ENCODE data around the gene HBG1.

HBG1 gene

DNA sequence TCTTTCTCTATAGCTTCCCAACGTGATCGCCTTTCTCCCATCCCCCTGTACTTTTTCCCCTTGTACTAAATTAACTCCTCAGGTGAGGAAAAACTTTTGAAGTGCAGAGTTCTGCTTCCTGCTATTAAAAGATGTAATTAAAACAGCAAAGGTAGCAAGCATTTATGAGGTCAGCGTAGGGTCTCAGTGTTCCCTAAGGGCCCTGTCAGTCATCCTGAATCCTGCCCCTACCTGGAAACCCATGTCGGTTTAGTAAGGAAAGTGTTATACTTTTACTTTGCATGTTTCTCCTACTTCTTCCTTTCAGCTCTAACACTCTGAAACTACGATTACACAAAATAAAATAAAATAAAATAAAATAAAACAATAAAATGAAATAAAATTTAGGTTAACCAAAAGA, 21.5 kb downstream of the HBG1 start:
- no peak overlapping the region for H2BK5ac ChIP-seq (ENCODE audit: low read length)
- H2BK120ac ChIP-seq (ENCODE audit: low read depth, low read length), result no peak overlapping the region
- H3K36me3 ChIP-seq (replicated peaks in 1 of 2; ENCODE audit: control insufficient read depth in 2 of 2, insufficient read depth in 2 of 2, low read length in 2 of 2), result no peaks in the 10 kb centered on the region
- no peaks in the 10 kb centered on the region for H3K79me1 ChIP-seq (ENCODE audit: low read depth, low read length)
- H3K4ac ChIP-seq (ENCODE audit: low read length), result no peak overlapping the region
- H3K9ac ChIP-seq (ENCODE audit: low read depth, low read length, poor library complexity), result no peak overlapping the region
- no peak overlapping the region for H3K4me2 ChIP-seq (ENCODE audit: insufficient read depth, low read length, poor library complexity, severe bottlenecking)
- no peak overlapping the region for H2AK5ac ChIP-seq (ENCODE audit: low read depth, low read length)
- peaks cover 0 to 3% of the 10 kb centered on the region in 2 donors for H3K4me1 ChIP-seq (ENCODE audit: control insufficient read depth in 2 of 2, insufficient read depth in 1 of 2, low read depth in 1 of 2, low read length in 2 of 2)
- no peak overlapping the region for H3K14ac ChIP-seq (ENCODE audit: low read length)
- no peak overlapping the region for H3K27ac ChIP-seq (replicated peaks; ENCODE audit: low read length)
- no peaks in the 10 kb centered on the region for H3K9me3 ChIP-seq (replicated peaks in 1 of 2; ENCODE audit: control insufficient read depth in 2 of 2, insufficient read depth in 1 of 2, low read depth in 1 of 2, low read length in 2 of 2)
- H2BK12ac ChIP-seq (ENCODE audit: low read length), result no peak overlapping the region
- H2AFZ ChIP-seq (ENCODE audit: low read length), result no peak overlapping the region
- H4K91ac ChIP-seq (ENCODE audit: low read depth, low read length, poor library complexity), result no peak overlapping the region
- no peak overlapping the region for H3K18ac ChIP-seq (ENCODE audit: low read length)
- H3K27me3 ChIP-seq (ENCODE audit: control insufficient read depth in 3 of 3, insufficient read depth in 3 of 3, low read depth in 1 of 3, low read length in 3 of 3), result no peaks in the 10 kb centered on the region
- WGBS, 2 donors (ENCODE audit: extremely low coverage in 2 of 2, insufficient read length in 2 of 2, insufficient replicate concordance in 1 of 2), result 100% methylated on average over 2 of the region's 5 CpGs; no CpG with 5 or more reads in 1 of the 2 donors
- no peak overlapping the region for H4K8ac ChIP-seq (ENCODE audit: low read depth, low read length)
- H3K4me3 ChIP-seq (ENCODE audit: low read length in 2 of 2), result no peak overlapping the region
- no peak for DNase-seq (ENCODE audit: low spot score)
- H2BK15ac ChIP-seq (ENCODE audit: low read length), result no peak overlapping the region
- no peak overlapping the region for H3K23ac ChIP-seq (ENCODE audit: low read depth, low read length, poor library complexity)

DNA sequence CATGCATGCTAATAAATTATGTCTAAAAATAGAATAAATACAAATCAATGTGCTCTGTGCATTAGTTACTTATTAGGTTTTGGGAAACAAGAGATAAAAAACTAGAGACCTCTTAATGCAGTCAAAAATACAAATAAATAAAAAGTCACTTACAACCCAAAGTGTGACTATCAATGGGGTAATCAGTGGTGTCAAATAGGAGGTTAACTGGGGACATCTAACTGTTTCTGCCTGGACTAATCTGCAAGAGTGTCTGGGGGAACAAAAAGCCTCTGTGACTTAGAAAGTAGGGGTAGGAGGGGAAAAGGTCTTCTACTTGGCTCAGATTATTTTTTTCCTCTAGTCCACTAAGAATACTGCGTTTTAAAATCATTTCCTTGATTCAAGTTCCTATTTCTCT, 22.0 kb downstream of the HBG1 start:
- no peak for DNase-seq (ENCODE audit: low spot score)
- Histone ChIP-seq H2BK15ac (ENCODE audit: low read length) (no peak overlapping the region), H3K14ac (ENCODE audit: low read length) (no peak overlapping the region), H2BK5ac (ENCODE audit: low read length) (no peak overlapping the region), H4K91ac (ENCODE audit: low read depth, low read length, poor library complexity) (no peak overlapping the region), H3K18ac (ENCODE audit: low read length) (no peak overlapping the region), H3K4me3 (ENCODE audit: low read length in 2 of 2) (no peak overlapping the region), H2BK12ac (ENCODE audit: low read length) (no peak overlapping the region), H3K4ac (ENCODE audit: low read length) (no peak overlapping the region), H3K23ac (ENCODE audit: low read depth, low read length, poor library complexity) (no peak overlapping the region), H3K27ac (replicated peaks; ENCODE audit: low read length) (no peak overlapping the region), H3K4me1 (ENCODE audit: control insufficient read depth in 2 of 2, insufficient read depth in 1 of 2, low read depth in 1 of 2, low read length in 2 of 2) (peaks cover 0 to 3% of the 10 kb centered on the region in 2 donors), H2BK120ac (ENCODE audit: low read depth, low read length) (no peak overlapping the region), H3K9ac (ENCODE audit: low read depth, low read length, poor library complexity) (no peak overlapping the region), H3K79me1 (ENCODE audit: low read depth, low read length) (no peaks in the 10 kb centered on the region), H3K4me2 (ENCODE audit: insufficient read depth, low read length, poor library complexity, severe bottlenecking) (no peak overlapping the region), H3K36me3 (replicated peaks in 1 of 2; ENCODE audit: control insufficient read depth in 2 of 2, insufficient read depth in 2 of 2, low read length in 2 of 2) (no peaks in the 10 kb centered on the region), H4K8ac (ENCODE audit: low read depth, low read length) (no peak overlapping the region), H3K9me3 (replicated peaks in 1 of 2; ENCODE audit: control insufficient read depth in 2 of 2, insufficient read depth in 1 of 2, low read depth in 1 of 2, low read length in 2 of 2) (no peaks in the 10 kb centered on the region), H2AK5ac (ENCODE audit: low read depth, low read length) (no peak overlapping the region), H2AFZ (ENCODE audit: low read length) (no peak overlapping the region), H3K27me3 (ENCODE audit: control insufficient read depth in 3 of 3, insufficient read depth in 3 of 3, low read depth in 1 of 3, low read length in 3 of 3) (no peaks in the 10 kb centered on the region)
- WGBS, 2 donors (ENCODE audit: extremely low coverage in 2 of 2, insufficient read length in 2 of 2, insufficient replicate concordance in 1 of 2), result no CpG with 5 or more reads among the region's 1 CpG

GRCh38 chr11:5226732-5227310, 22.8 kb downstream of the HBG1 start, which contains the start of gene HBB:
Gene HBB, minus strand, starts transcription at chr11:5227071. Its CDS starts 50 bp downstream, at chr11:5227021.
- DNase-seq (ENCODE audit: low spot score), result no peak
- Histone ChIP-seq H2BK15ac (ENCODE audit: low read length) (no peak within 1 kb of the TSS), H4K91ac (ENCODE audit: low read depth, low read length, poor library complexity) (no peak within 1 kb of the TSS), H3K4me3 (ENCODE audit: low read length in 2 of 2) (peak within 1 kb of the TSS in 1 of 2 donors; percentile 5), H3K14ac (ENCODE audit: low read length) (no peak within 1 kb of the TSS), H2BK5ac (ENCODE audit: low read length) (no peak within 1 kb of the TSS), H3K9me3 (replicated peaks in 1 of 2; ENCODE audit: control insufficient read depth in 2 of 2, insufficient read depth in 1 of 2, low read depth in 1 of 2, low read length in 2 of 2) (no peaks in the 10 kb centered on the region), H3K4ac (ENCODE audit: low read length) (no peak within 1 kb of the TSS), H3K4me1 (ENCODE audit: control insufficient read depth in 2 of 2, insufficient read depth in 1 of 2, low read depth in 1 of 2, low read length in 2 of 2) (peaks cover 0 to 3% of the 10 kb centered on the region in 2 donors), H2AK5ac (ENCODE audit: low read depth, low read length) (no peak within 1 kb of the TSS), H3K18ac (ENCODE audit: low read length) (no peak within 1 kb of the TSS), H3K27ac (replicated peaks; ENCODE audit: low read length) (no peak within 1 kb of the TSS), H4K8ac (ENCODE audit: low read depth, low read length) (no peak within 1 kb of the TSS), H3K27me3 (ENCODE audit: control insufficient read depth in 3 of 3, insufficient read depth in 3 of 3, low read depth in 1 of 3, low read length in 3 of 3) (no peaks in the 10 kb centered on the region), H3K23ac (ENCODE audit: low read depth, low read length, poor library complexity) (no peak within 1 kb of the TSS), H2BK12ac (ENCODE audit: low read length) (no peak within 1 kb of the TSS), H3K9ac (ENCODE audit: low read depth, low read length, poor library complexity) (no peak within 1 kb of the TSS), H2AFZ (ENCODE audit: low read length) (no peak within 1 kb of the TSS), H3K36me3 (replicated peaks in 1 of 2; ENCODE audit: control insufficient read depth in 2 of 2, insufficient read depth in 2 of 2, low read length in 2 of 2) (no peaks in the 10 kb centered on the region), H2BK120ac (ENCODE audit: low read depth, low read length) (no peak within 1 kb of the TSS), H3K79me1 (ENCODE audit: low read depth, low read length) (no peaks in the 10 kb centered on the region), H3K4me2 (ENCODE audit: insufficient read depth, low read length, poor library complexity, severe bottlenecking) (no peak within 1 kb of the TSS)
- no CpG with 5 or more reads among the region's 3 CpGs for WGBS, 2 donors (ENCODE audit: extremely low coverage in 2 of 2, insufficient read length in 2 of 2, insufficient replicate concordance in 1 of 2)

GRCh38 chr11:5225480-5225871, 24.2 kb downstream of the HBG1 start:
- Histone ChIP-seq H4K8ac (ENCODE audit: low read depth, low read length) (no peak overlapping the region), H3K18ac (ENCODE audit: low read length) (no peak overlapping the region), H2AK5ac (ENCODE audit: low read depth, low read length) (no peak overlapping the region), H3K4me2 (ENCODE audit: insufficient read depth, low read length, poor library complexity, severe bottlenecking) (no peak overlapping the region), H3K4me3 (ENCODE audit: low read length in 2 of 2) (no peak overlapping the region), H2BK5ac (ENCODE audit: low read length) (no peak overlapping the region), H4K91ac (ENCODE audit: low read depth, low read length, poor library complexity) (no peak overlapping the region), H3K79me1 (ENCODE audit: low read depth, low read length) (no peaks in the 10 kb centered on the region), H3K9ac (ENCODE audit: low read depth, low read length, poor library complexity) (no peak overlapping the region), H3K36me3 (replicated peaks in 1 of 2; ENCODE audit: control insufficient read depth in 2 of 2, insufficient read depth in 2 of 2, low read length in 2 of 2) (no peaks in the 10 kb centered on the region), H3K23ac (ENCODE audit: low read depth, low read length, poor library complexity) (no peak overlapping the region), H2BK120ac (ENCODE audit: low read depth, low read length) (no peak overlapping the region), H3K27me3 (ENCODE audit: control insufficient read depth in 3 of 3, insufficient read depth in 3 of 3, low read depth in 1 of 3, low read length in 3 of 3) (no peaks in the 10 kb centered on the region), H3K27ac (replicated peaks; ENCODE audit: low read length) (no peak overlapping the region), H3K14ac (ENCODE audit: low read length) (no peak overlapping the region), H2BK15ac (ENCODE audit: low read length) (no peak overlapping the region), H3K4me1 (ENCODE audit: control insufficient read depth in 2 of 2, insufficient read depth in 1 of 2, low read depth in 1 of 2, low read length in 2 of 2) (peaks cover 0 to 3% of the 10 kb centered on the region in 2 donors), H3K9me3 (replicated peaks in 1 of 2; ENCODE audit: control insufficient read depth in 2 of 2, insufficient read depth in 1 of 2, low read depth in 1 of 2, low read length in 2 of 2) (no peaks in the 10 kb centered on the region), H3K4ac (ENCODE audit: low read length) (no peak overlapping the region), H2BK12ac (ENCODE audit: low read length) (no peak overlapping the region), H2AFZ (ENCODE audit: low read length) (no peak overlapping the region)
- WGBS, 2 donors (ENCODE audit: extremely low coverage in 2 of 2, insufficient read length in 2 of 2, insufficient replicate concordance in 1 of 2), result no CpG with 5 or more reads among the region's 2 CpGs
- DNase-seq (ENCODE audit: low spot score), result no peak

All from neuronal stem cell (in vitro differentiated cells).